CD4-positive, alpha-beta T cell treated with Interleukin-21 for 1 hour (primary cell): ENCODE measurements around the gene NT5DC3.

Experiments used
- DNase-seq: peaks from one replicate; pipeline ENCODE4 v3.0.0-alpha.2; 2020

NT5DC3 gene

DNA sequence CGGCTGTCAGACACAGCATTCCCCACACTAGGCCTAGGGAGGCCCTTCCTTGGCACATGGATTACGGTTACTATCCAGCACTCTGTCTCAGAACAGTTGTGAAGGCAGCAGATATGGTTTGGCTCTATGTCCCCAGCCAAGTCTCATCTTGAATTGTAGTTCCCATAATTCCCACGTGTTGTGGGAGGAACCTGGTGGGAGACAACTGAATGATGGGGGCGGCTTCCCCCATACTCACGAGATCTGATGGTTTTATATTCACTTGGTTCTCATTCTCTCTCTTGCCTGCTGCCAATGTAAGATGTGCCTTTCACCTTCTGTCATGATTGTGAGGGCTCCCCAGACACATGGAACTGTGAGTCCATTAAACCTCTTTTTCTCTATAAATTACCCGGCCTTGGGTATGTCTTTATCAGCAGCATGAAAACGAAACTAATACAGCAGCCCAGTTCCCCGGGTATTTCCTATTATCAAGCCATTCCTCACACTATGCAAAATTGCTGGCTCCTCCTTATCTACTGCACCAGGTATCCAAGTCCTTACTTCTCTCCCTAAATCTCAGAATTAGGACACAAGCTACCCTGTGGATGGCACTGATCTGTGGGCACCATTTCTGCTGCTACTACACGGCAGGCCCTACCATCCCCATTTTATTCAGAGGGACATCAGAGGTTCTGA, 33.3 kb downstream of the NT5DC3 start:
- DNase-seq, result no peak

- DNase-seq, result no peak
Observed at GRCh38 chr12:103806803-103807202, 34.2 kb downstream of the NT5DC3 start.

GRCh38 chr12:103805655-103806360, 35.2 kb downstream of the NT5DC3 start:
- no peak for DNase-seq

DNA sequence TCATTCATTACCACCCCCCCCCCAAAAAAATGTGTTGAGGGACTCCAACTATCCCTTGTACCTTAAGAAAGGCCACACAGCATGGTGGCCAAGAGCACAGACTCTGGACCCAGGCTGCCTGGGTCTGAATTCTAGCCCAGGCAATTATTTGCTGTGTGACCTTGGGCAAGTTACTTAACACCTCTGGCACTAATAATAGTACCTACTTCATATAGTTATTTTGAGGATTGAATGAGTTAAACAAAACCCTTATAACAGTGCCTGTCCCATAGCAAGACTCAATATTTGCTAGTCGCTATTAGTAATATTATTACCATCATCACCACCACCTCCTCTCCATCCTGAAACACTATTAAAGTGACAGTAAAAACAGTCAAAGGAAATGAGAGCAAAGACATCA, 37.2 kb downstream of the NT5DC3 start:
- no peak for DNase-seq

- DNase-seq, result no peak
Observed at GRCh38 chr12:103802586-103802886, 38.5 kb downstream of the NT5DC3 start.

- no peak for DNase-seq
Observed at GRCh38 chr12:103801709-103802585, 39.1 kb downstream of the NT5DC3 start.

GRCh38 chr12:103799857-103800771, 40.9 kb downstream of the NT5DC3 start:
- no peak for DNase-seq

DNA sequence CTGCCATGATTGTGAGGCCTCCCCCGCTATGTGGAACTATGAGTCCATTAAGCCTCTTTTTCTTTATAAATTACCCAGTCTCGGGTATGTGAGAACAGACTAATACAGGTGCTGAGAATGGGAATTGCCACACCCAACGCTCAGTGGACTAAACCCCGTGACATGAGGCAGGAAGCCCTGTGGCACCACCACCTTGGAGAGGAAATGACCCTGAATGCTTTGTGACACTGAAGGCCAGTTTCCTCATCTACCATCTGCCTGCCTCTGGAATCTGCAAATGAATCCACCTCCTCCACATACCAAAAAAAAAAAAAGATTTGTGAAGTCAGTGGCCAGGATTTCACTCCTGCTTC, 41.6 kb downstream of the NT5DC3 start:
- DNase-seq, result no peak

GRCh38 chr12:103798586-103798985, 42.4 kb downstream of the NT5DC3 start:
- no peak for DNase-seq

- DNase-seq, result no peak
Observed at GRCh38 chr12:103794309-103795213, 46.5 kb downstream of the NT5DC3 start.

DNA sequence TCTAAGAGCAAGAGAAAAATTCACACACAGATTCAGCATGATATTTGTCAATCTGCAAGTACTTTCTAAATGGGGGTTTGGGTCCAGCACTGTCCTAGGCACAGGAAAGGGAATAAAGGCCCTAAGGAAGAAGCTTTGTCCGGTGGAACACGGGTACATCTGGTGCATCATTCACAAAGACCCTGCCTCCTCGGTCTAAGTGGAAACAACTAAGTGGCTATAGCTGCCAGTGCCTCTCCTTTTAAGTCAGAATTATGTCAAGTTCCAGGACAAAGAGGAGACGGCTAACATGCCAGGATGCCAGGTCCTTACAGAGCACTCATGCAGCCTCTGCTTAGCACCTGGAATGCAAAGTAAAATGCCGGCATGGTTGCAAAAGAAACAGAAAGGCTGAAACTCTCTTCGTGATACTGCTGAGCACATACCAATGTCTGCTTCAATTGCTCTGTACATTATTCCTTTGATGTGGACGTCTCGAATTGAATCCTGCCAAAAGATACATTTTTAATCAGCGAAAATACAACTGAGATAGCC, 47.5 kb downstream of the NT5DC3 start:
- no peak for DNase-seq

GRCh38 chr12:103793046-103793445, 48.0 kb downstream of the NT5DC3 start:
- no peak for DNase-seq

DNA sequence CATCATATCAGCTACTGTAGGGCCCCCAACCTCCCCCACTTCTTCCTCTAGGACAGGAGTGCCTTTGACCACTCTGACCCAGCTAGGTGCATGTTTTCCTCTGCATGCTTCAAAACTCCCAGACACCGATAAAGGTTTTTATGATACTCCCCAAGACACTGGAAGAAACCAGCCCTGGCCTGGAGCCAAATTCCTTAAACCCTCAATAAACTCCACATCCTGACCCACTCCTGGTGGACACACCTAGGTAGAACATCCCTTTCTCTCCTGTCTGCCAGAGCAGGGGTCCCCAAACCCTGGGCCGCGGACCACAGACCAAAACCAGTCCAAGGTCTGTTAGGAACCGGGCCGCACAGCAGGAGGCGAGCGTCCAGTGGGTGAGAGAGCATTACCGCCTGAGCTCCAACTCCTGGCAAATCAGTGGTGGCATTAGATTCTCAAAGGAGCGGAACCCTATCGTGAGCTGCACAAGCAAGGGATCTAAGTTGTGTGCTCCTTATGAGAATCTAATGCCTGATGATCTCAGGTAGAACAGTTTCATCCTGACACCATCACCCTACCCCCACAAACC, 49.6 kb downstream of the NT5DC3 start:
- no peak for DNase-seq

GRCh38 chr12:103786201-103786600, 54.8 kb downstream of the NT5DC3 start:
- DNase-seq, result no peak

DNA sequence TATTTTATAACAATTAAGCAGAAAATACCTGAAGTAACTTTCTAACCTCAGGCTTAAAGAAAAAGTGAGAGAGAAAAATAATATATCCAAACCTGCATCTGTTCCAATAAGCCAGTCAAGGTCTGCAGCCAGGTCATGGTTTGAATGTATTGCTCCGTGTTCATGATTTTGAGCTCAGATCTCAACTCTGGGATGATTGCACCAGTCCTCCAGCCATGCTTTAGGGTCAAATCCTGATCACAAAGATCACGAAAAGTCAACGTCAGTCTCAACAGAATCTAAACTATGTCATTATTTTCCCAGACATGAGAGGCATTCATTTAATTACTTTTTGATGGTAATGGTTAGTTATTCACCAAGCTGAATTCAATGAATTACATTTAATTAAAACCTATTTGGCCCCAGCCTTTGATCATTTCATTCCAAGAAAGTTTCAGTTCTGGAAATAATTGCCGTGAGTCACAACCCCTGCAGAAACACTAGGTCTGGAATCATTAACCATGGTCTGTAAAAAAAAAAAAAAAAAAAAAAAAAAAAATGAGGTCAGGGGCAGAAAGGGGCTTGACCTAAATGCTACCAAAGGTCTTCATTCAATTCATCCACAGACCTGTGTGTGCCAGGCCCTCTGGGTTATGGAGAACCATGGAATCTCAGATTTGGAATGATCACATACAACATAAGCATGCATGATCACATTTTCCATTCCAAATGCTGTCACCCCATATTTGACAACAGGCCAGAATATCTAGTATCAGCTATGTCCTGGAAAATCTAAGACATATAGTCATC, 55.6 kb downstream of the NT5DC3 start:
- no peak for DNase-seq

- no peak for DNase-seq
Observed at GRCh38 chr12:103783744-103784664, 57.0 kb downstream of the NT5DC3 start.

DNA sequence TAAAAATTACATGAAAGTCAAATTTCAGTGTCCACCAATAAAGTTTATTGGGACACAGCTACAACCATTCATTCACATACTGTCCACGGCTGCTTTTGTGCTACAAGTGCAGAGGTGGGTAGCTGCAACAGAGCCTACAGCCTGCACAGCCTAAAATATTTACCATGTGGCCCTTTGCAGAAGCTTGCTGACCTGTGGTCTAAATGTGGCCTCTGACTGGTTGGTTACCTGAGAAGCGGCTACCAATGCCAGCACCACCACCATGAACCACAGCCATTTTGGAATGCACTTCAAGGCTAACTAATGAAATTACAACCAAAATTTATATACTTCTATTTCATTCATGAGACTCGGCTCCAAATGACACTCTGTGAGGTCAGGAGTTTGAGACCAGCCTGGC, 58.6 kb downstream of the NT5DC3 start:
- DNase-seq, result no peak

GRCh38 chr12:103780992-103781391, 60.0 kb downstream of the NT5DC3 start:
- no peak for DNase-seq

DNA sequence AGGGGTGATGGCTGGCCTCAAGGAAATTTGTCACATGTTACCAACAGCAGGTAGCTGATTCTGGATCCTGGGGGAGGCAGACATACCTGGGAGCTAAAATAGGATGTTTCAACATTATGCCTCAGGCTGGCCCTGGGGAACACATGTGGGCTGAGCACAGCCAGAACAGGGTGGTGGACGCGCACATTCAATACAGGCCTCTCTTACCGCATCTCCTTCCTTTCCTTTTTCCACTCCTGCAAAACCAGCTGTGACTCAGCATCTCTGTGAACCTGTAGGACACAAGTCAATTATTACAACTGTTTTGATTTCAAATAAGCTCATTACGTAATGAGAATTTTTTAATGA, 61.0 kb downstream of the NT5DC3 start:
- DNase-seq, result no peak
